ENCODE data around the gene ACLY. TPM values are rescaled to one million over a fixed set of nuclear protein-coding genes. Genes with fewer than 3 reads are reported as not detected.

Gene ACLY
- total and polyA plus RNA-seq, 10 of the 15 experiments (the other 5 are each of a cell fraction or from before 2014, with no cell fraction given): 32.6 to 224 (median 114) TPM

- TF ChIP-seq NFYB (IDR thresholded peaks at IDR 0.05; ENCODE audit: insufficient read depth, low read depth, low read length) (no peak), LARP7 (IDR thresholded peaks at IDR 0.05) (no peak), MLLT1 (IDR thresholded peaks at IDR 0.05) (no peak), PRDM15 (CRISPR knock-in tag; IDR thresholded peaks at IDR 0.05) (no peak), BCL11A (IDR thresholded peaks at IDR 0.05; ENCODE audit: low read depth, low read length) (no peak)
Measured at GRCh38 chr17:41937970-41938954, 19.5 kb upstream of the ACLY start (continued).

- Histone ChIP-seq H3K4me2 (ENCODE audit: control insufficient read depth, insufficient read depth) (no peak overlapping the region), H3K4me3 (no peak overlapping the region), H3K79me2 (ENCODE audit: control insufficient read depth, insufficient read depth, low read length) (no peaks in the 10 kb centered on the region), H3K9ac (ENCODE audit: control insufficient read depth, insufficient read depth, low read length) (no peak overlapping the region), H3K4me1 (ENCODE audit: control insufficient read depth, insufficient read depth, low read length) (peaks cover 9% of the 10 kb centered on the region), H3K9me3 (replicated peaks; ENCODE audit: control insufficient read depth, insufficient read depth, low read length) (no peaks in the 10 kb centered on the region), H2AFZ (ENCODE audit: control insufficient read depth, low read depth, low read length) (no peak overlapping the region), H3K27me3 (replicated peaks in 1 of 2; ENCODE audit: control insufficient read depth in 2 of 2, insufficient read depth in 2 of 2, low read length in 1 of 2) (no peaks in the 10 kb centered on the region), H4K20me1 (ENCODE audit: control insufficient read depth, insufficient read depth) (no peaks in the 10 kb centered on the region), H3K27ac (ENCODE audit: control insufficient read depth, insufficient read depth) (no peak overlapping the region), H3K36me3 (ENCODE audit: control insufficient read depth in 2 of 2, insufficient read depth in 2 of 2, low read length in 1 of 2) (no peaks in the 10 kb centered on the region)
- ChIA-PET RAD21 (ENCODE audit: unreplicated experiment) (no interaction called here), SMC1A (ENCODE audit: uncharacterized antibody, unreplicated experiment) (no interaction called here), CTCF (interaction anchor here (0.8 kb wide), 1 partner anchor 132 kb away, joined by 3 read pairs; no protein-coding TSS in a partner anchor), POLR2A (no interaction called here)
- intact Hi-C loops (cut with micrococcal nuclease; ENCODE audit: unreplicated experiment) (no loop called here), in situ Hi-C loops (cut with MboI) (no loop called here)
- ATAC-seq: no peak
- no TSS peak for BruUV-seq (replicated peaks)
- DNase-seq (ENCODE audit: low read depth, low spot score): no peak
- TF ChIP-seq POLR2AphosphoS2 (IDR thresholded peaks at IDR 0.05; ENCODE audit: low read depth, low read length): no peak
- no peak for TF ChIP-seq CTCF (IDR thresholded peaks at IDR 0.05 in 2 of 3, conservative IDR thresholded peaks at IDR 0.05 in 1 of 3; ENCODE audit: control insufficient read depth in 2 of 3, extremely low read depth in 1 of 3, insufficient read depth in 1 of 3, low read depth in 3 of 3, low read length in 3 of 3)
- 65% methylated on average over 6 of the region's 6 CpGs for WGBS (ENCODE audit: insufficient coverage, insufficient replicate concordance, low lambda C conversion rate, missing lambda C conversion rate)
- FAIRE-seq: no peak
Measured at GRCh38 chr17:41935641-41936040, 16.9 kb upstream of the ACLY start.

All from GM12878 (cell line).